Stimulated activated naive CD8-positive, alpha-beta T cell treated with anti-CD3 and anti-CD28 coated beads, Interleukin-15, amount 100 ng/mL, for 72 hours (primary cell): ENCODE measurements around the gene CMTM5.

Source experiments
- ATAC-seq: fragments of 150-1000 bp; cut with Tn5 transposase; 2 replicates; pipeline ENCODE4 v1.10.0; 2021; ENCODE audit warnings: mild to moderate bottlenecking, moderate library complexity
- DNase-seq, 2 donors: peaks; one replicate each; pipeline ENCODE4 v3.0.0; 2021 to 2022
- H3K27ac Mint-ChIP-seq, 2 donors: one replicate each; pipeline ENCODE4 v1.8.0; 2022; ENCODE audit warnings: mild to moderate bottlenecking in 2 of 2, mixed read lengths in 2 of 2, moderate library complexity in 2 of 2
- H3K27me3 Mint-ChIP-seq: one replicate; pipeline ENCODE4 v1.8.0; 2022; ENCODE audit warnings: mixed read lengths
- H3K4me1 Mint-ChIP-seq: one replicate; pipeline ENCODE4 v1.8.0; 2022; ENCODE audit warnings: mild to moderate bottlenecking, mixed read lengths
- H3K4me3 Mint-ChIP-seq, 2 donors: one replicate each; pipeline ENCODE4 v1.8.0; 2022; ENCODE audit warnings: mild to moderate bottlenecking in 2 of 2, mixed read lengths in 2 of 2, moderate library complexity in 1 of 2
- H3K9me3 Mint-ChIP-seq, 2 donors: one replicate each; pipeline ENCODE4 v1.8.0; 2022; ENCODE audit warnings: mixed read lengths in 2 of 2

Gene CMTM5

DNA sequence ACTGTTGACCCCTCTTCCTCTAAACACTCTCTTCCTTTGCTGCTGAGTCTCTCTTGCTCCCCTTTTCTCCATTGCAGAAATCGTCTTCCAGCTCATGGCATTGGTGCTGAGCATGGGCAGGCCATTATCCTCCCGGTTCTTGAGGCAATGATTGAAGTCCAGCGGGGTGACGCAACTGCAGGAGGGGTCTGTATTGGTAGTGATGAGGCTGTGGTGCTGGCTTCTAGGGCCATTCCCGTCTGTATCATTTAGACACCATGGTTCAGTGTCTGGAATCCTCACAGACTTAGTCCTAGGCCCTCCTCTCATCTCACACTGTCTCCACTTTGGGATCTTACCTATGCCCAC lies 23.4 kb upstream of the CMTM5 start:
- Mint-ChIP-seq H3K4me1 (no peaks in the 10 kb centered on the region), H3K9me3 (no peaks in the 10 kb centered on the region), H3K27ac (no peak overlapping the region), H3K27me3 (peaks cover 32% of the 10 kb centered on the region), H3K4me3 (peak overlapping the region in 1 of 2 donors; percentile 77)
- ATAC-seq (no peak), DNase-seq (no peak)

DNA sequence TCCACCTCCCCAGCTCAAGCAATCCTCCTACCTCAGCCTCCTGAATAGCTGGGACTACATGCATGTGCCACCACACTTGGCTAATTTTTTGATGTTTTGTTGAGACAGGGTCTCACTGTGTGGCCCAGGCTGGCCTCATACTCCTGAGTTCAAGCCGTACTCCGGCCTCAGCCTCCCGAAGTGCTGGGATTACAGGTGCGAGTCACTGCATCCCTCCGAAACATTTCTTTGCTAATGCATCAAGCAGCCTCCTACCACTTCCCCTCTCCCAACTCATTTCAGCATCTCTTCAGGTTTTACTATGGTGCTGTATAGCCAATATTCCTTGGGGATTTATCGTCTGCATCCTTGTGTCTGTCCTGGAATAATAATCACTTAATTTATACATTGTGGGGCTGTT lies 21.9 kb upstream of the CMTM5 start:
- DNase-seq, result no peak
- no peaks in the 10 kb centered on the region for H3K4me1 Mint-ChIP-seq
- no peak for ATAC-seq
- no peaks in the 10 kb centered on the region for H3K9me3 Mint-ChIP-seq
- H3K27me3 Mint-ChIP-seq, result peaks cover 32% of the 10 kb centered on the region
- H3K4me3 Mint-ChIP-seq, result no peak overlapping the region
- no peak overlapping the region for H3K27ac Mint-ChIP-seq

DNA sequence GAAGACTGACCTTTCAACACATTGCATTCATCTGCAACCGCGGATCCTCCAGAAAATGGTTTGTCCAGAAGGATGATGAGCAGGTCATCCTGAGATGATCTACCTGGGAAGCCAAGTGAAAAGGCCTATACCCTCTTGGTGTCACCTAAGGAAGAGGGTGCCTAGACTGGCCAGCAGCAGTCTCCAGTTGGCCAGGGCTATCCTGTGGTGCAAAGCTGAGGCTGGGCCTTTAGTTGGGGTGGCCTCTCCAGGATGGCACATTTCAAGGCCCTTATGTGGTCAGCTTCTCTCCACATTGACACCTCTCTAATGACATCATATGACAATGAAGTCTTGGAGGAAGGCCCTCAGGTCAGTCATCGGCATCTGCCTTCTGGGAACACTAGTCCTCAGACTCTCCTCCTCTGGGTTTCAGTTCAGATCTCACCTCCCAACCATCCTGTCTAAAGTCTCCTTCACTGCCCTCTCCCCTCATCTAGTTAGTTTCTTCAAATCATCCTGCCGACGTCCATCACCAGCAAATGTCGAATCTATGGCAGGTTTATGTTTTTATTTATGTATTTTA lies 20.9 kb upstream of the CMTM5 start:
- no peaks in the 10 kb centered on the region for H3K9me3 Mint-ChIP-seq
- H3K27me3 Mint-ChIP-seq, result peaks cover 25% of the 10 kb centered on the region
- no peaks in the 10 kb centered on the region for H3K4me1 Mint-ChIP-seq
- no peak for DNase-seq
- H3K4me3 Mint-ChIP-seq, result no peak overlapping the region
- ATAC-seq, result no peak
- no peak overlapping the region for H3K27ac Mint-ChIP-seq

- H3K27ac Mint-ChIP-seq, result no peak overlapping the region
- peaks cover 19% of the 10 kb centered on the region for H3K27me3 Mint-ChIP-seq
- H3K4me1 Mint-ChIP-seq, result no peaks in the 10 kb centered on the region
- no peaks in the 10 kb centered on the region for H3K9me3 Mint-ChIP-seq
- no peak overlapping the region for H3K4me3 Mint-ChIP-seq
- DNase-seq (no peak), ATAC-seq (no peak)
Measured at GRCh38 chr14:23356662-23357061, 20.2 kb upstream of the CMTM5 start.

DNA sequence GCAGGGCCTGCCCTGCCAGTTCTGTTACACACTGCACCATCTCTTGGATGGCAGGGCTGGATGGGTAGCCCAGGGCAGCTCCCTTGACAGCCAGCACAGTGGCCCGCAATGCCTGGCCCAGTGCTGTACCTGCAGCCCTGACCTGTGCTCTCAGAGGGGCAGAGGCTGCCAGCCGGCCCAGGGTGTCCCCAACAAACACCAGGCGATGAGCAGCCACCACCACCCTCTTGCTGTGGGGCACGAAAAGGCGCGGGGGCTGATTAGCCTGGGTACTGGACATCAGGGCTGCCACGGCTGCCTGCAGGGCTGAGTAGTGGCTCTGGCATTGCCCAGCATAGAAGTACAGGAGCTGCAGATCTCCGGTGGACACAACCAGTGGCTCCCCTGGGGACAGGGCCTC lies 19.6 kb upstream of the CMTM5 start:
- H3K9me3 Mint-ChIP-seq, result no peaks in the 10 kb centered on the region
- no peak overlapping the region for H3K4me3 Mint-ChIP-seq
- no peak for DNase-seq
- no peaks in the 10 kb centered on the region for H3K4me1 Mint-ChIP-seq
- peaks cover 19% of the 10 kb centered on the region for H3K27me3 Mint-ChIP-seq
- no peak for ATAC-seq
- H3K27ac Mint-ChIP-seq, result peak overlapping the region in 1 of 2 donors; percentile 7

- Mint-ChIP-seq H3K4me3 (no peak overlapping the region), H3K4me1 (no peaks in the 10 kb centered on the region), H3K27me3 (peaks cover 19% of the 10 kb centered on the region), H3K9me3 (no peaks in the 10 kb centered on the region), H3K27ac (no peak overlapping the region)
- no peak for ATAC-seq
- DNase-seq, result no peak
Measured at GRCh38 chr14:23358042-23358441, 18.8 kb upstream of the CMTM5 start.

DNA sequence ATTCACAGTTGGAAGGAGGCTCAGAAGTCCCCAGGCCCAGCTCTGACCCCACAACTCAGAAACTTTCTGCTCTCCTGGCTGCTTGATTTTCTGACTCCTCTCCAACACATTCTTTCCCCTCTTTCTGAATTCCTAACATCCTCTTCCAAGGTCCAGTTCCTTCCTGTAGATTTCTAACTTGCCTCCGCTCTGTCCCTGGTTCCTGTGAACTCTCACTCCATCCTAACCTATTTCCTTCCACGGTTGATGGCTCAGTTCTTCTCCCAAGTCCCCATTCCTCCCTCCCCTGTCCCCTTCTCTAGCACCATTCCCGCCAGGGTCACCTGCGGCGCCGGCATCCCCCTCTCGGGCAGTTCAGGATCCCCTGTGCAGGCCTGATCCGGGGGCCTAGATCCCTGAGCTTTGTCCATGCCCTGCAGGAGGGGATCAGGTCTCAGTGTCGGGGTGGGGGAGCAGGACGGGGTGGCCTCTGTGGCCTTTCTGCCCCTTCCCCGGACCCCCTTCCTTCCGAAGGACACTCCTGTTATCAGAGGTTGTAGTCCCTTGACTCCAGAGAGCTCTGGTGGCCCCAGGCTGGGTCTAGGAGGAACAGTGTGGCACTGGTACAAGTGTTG lies 18.2 kb upstream of the CMTM5 start:
- ATAC-seq, result peak; percentile 34
- H3K27ac Mint-ChIP-seq, result no peak overlapping the region
- H3K27me3 Mint-ChIP-seq, result peaks cover 19% of the 10 kb centered on the region
- DNase-seq, result no peak
- H3K9me3 Mint-ChIP-seq, result no peaks in the 10 kb centered on the region
- H3K4me1 Mint-ChIP-seq, result no peaks in the 10 kb centered on the region
- no peak overlapping the region for H3K4me3 Mint-ChIP-seq

DNA sequence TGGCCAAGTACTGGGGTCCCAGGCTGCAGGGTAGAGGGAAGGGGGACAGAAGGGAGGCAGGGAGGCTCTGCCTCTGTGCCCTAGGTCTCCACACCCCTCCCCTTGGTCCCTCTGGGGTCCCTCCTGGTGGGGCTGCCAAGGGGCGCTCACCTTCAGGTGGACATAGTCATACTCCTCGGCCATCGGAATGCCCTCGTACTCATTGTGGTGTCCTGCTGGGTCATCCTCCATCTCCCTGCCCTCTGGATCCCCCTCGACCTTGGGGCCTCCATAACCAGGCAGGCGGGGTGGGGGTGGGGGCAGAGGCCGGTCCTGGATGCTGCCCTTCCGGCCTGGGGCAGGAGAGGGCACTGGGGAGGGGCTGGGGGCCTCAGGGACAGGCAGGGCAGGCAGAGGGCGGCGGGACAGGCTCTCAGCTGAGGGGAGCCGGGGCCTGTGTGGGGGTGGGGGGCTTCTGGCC lies 17.6 kb upstream of the CMTM5 start:
- Mint-ChIP-seq H3K9me3 (no peaks in the 10 kb centered on the region), H3K27ac (no peak overlapping the region), H3K27me3 (peaks cover 19% of the 10 kb centered on the region), H3K4me1 (no peaks in the 10 kb centered on the region), H3K4me3 (no peak overlapping the region)
- no peak for DNase-seq
- ATAC-seq, result peak; percentile 36

- ATAC-seq, result peak; percentile 8
- Mint-ChIP-seq H3K27ac (no peak overlapping the region), H3K27me3 (peaks cover 21% of the 10 kb centered on the region), H3K4me1 (peaks cover 4% of the 10 kb centered on the region), H3K9me3 (no peaks in the 10 kb centered on the region), H3K4me3 (no peak overlapping the region)
- DNase-seq, result no peak
Measured at GRCh38 chr14:23359722-23360447, 17.0 kb upstream of the CMTM5 start.

DNA sequence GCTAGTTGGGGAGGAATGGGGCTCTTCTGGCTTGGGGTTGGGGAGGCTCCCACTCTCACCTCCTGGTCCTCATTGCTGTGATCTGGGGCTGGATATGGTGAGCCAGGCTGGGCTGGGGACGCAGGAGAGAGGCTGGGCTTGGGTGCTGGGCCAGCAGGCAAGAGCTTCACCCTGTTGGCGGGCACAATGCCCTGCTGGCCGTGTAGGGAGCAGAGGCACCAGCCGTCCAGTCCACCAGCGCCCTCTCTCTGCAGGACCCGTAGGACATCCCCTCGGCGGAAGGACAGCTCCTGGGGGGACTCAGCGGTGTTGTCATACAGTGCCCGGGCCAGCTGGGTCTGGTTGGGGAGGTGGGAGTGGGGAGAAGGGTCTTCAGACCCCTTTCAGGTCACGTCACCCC lies 16.4 kb upstream of the CMTM5 start:
- H3K27me3 Mint-ChIP-seq, result peaks cover 24% of the 10 kb centered on the region
- H3K27ac Mint-ChIP-seq, result no peak overlapping the region
- no peak overlapping the region for H3K4me3 Mint-ChIP-seq
- no peaks in the 10 kb centered on the region for H3K9me3 Mint-ChIP-seq
- ATAC-seq (no peak), DNase-seq (no peak)
- peaks cover 6% of the 10 kb centered on the region for H3K4me1 Mint-ChIP-seq

- ATAC-seq, result no peak
- Mint-ChIP-seq H3K4me3 (no peak overlapping the region), H3K27me3 (peaks cover 27% of the 10 kb centered on the region)
Measured at GRCh38 chr14:23361320-23361719, 15.5 kb upstream of the CMTM5 start.

GRCh38 chr14:23361763-23362162 lies 15.1 kb upstream of the CMTM5 start:
- DNase-seq (no peak), ATAC-seq (no peak)
- peaks cover 31% of the 10 kb centered on the region for H3K27me3 Mint-ChIP-seq
- H3K4me1 Mint-ChIP-seq, result peaks cover 6% of the 10 kb centered on the region
- H3K27ac Mint-ChIP-seq, result peak overlapping the region in 1 of 2 donors; percentile 9
- no peaks in the 10 kb centered on the region for H3K9me3 Mint-ChIP-seq
- H3K4me3 Mint-ChIP-seq, result no peak overlapping the region

More at GRCh38 chr14:23361320-23361719, 15.5 kb upstream of the CMTM5 start:
- no peak for DNase-seq
- peaks cover 6% of the 10 kb centered on the region for H3K4me1 Mint-ChIP-seq
- H3K9me3 Mint-ChIP-seq, result no peaks in the 10 kb centered on the region
- H3K27ac Mint-ChIP-seq, result no peak overlapping the region

- peak overlapping the region in 1 of 2 donors; percentile 46 for H3K27ac Mint-ChIP-seq
- no peak for DNase-seq
- H3K4me1 Mint-ChIP-seq, result peaks cover 6% of the 10 kb centered on the region
- no peaks in the 10 kb centered on the region for H3K9me3 Mint-ChIP-seq
- ATAC-seq, result no peak
- peaks cover 36% of the 10 kb centered on the region for H3K27me3 Mint-ChIP-seq
- no peak overlapping the region for H3K4me3 Mint-ChIP-seq
Measured at GRCh38 chr14:23362200-23362599, 14.6 kb upstream of the CMTM5 start.

DNA sequence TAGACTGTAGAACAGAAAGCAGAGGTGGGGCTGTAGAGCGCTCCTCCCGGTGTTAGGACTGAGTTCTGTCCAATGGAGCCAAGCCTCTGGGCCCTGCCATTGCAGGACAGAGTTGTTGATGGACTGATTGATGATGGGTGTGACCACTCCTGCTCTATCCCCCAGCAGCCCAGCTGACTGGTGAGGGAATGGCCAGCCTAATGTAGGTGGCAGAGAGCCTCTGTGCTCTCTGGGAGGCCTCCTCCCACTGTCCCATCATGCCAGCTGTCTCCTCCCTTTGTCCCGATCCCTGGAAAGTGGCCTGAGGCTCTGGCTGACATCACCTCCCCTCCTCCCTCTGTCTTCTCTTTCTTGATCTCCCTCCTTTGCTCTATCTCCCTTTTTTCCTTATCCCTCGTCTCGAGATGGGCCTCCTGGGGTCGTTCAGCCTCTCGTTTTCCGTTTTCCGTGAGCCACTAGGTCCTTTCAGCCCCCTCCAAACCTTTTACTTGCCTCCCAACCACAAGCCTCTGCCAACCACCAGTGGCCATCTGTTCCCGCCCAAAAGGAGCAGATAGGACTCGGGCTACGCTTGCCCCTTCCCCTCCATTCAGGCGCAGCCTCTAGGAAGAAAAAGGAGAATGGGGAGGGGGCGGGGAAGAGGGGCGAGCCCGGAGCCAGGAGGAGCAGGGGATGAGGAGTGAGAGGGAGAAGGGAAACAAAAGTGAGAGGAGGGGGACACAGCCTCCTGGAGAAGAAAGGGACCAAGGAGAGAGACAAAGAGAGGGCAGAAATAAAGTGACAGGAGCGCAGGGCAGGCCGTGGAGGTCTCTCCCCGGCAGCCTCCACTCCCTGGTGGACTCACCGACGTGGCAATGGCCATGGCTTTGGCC lies 12.4 kb upstream of the CMTM5 start:
- Mint-ChIP-seq H3K4me1 (peaks cover 6% of the 10 kb centered on the region), H3K4me3 (peak overlapping the region; percentile 32 to 42), H3K9me3 (no peaks in the 10 kb centered on the region), H3K27ac (no peak overlapping the region), H3K27me3 (peaks cover 50% of the 10 kb centered on the region)
- DNase-seq, result no peak
- ATAC-seq, result no peak

- Mint-ChIP-seq H3K9me3 (no peaks in the 10 kb centered on the region), H3K27me3 (peaks cover 50% of the 10 kb centered on the region), H3K4me3 (peak within 1 kb of the TSS; percentile 32 to 42), H3K27ac (no peak within 1 kb of the TSS), H3K4me1 (peaks cover 6% of the 10 kb centered on the region)
- DNase-seq, result no peak
- peak; percentile 11 for ATAC-seq
Measured at GRCh38 chr14:23365036-23365731, 11.7 kb upstream of the CMTM5 start, which contains the start of gene EFS. Gene EFS, minus strand, starts transcription at chr14:23365172. Its CDS starts 147 bp downstream, at chr14:23365025.
